GM21825 (cell line): ENCODE results near the gene KLHDC8A.

Source experiments
- ATAC-seq: cut with Tn5 transposase; IDR thresholded peaks from one replicate; pipeline ENCODE4 v1.9.1; 2021; ENCODE audit warnings: mild to moderate bottlenecking, moderate library complexity; ENCODE audit not compliant: unreplicated experiment

The KLHDC8A gene

DNA sequence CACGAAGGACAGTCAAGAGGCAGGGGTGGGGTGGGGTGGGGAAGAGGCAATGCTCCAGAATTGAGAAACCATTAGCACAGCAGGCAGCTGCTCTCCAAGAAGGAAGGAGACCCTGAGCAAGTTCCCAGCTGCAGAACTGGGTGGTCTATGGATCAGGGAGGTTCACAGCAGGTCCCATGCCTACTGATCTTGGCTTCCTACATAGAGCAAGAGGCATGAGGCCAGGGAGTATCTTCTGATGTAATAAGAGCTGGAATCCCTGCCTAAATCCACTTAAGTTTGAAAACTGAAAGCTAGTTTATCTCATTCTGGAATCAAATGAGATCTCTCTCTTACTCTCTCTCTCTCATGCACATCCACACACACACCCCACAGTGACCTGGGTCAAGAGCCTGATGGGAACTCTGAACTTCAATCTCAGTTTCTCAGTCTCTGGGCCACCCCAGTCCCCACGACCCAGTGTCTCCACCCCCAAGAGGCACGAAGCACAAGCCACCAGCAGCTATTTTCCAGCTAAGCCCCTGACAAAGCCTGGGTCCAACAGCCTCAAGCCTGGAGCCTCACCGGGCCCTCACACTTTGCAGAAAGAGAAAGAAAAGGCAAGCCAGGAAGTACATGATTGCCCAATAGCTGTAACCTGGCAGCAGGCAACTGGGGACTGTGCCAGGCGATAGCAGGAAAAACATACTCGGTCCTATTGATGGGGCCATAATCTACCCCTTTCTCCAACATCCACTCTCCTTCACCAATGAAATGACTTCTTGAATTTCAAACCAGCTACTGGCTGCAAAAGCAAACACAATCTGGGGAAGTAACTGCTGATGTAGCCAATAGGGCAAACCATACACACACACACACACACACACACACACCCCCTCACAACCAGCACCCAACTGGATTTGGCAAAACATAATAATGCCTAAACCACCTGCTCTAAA lies 37.4 kb downstream of the KLHDC8A start:
- ATAC-seq: no peak

DNA sequence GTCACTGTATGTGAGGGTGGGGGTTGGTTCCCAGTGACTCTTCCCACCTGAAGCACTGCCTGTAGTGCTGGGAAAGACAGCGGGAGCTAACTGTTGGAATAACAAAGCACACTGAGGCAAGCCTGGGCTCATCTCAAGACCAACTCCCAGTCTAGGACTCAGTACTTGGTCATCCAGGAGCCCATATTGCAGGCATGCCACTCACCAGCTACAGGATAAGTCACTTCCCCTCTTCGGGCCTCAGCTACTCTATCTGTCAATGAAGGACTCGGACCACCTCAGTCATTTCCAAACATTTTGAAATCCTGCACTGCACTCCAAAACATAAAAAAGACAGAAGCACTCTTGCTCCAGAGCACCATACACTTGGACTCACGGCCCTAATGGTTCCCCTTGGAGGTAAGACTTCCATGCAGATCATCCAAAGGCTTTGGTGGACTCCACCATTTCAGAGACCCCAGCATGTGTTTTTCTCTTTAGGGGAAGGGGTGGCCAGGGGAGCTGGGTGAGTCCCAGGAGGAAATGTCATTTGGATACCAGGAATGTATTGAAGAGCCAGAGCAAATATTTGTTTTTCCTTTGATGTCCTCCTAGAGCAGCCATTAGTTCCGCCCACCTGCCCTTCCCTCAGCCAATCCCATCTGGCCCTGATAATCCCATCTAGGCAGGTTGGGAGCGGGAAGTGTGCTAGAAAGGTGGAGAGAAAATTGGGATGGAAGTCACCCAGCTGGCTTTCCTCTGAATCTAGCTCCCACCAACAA lies 38.3 kb downstream of the KLHDC8A start:
- no peak for ATAC-seq

GRCh38 chr1:205317311-205317917 lies 39.3 kb downstream of the KLHDC8A start:
- no peak for ATAC-seq

GRCh38 chr1:205316161-205316566 lies 40.6 kb downstream of the KLHDC8A start:
- ATAC-seq: no peak

GRCh38 chr1:205315008-205315618 lies 41.6 kb downstream of the KLHDC8A start:
- ATAC-seq: no peak

DNA sequence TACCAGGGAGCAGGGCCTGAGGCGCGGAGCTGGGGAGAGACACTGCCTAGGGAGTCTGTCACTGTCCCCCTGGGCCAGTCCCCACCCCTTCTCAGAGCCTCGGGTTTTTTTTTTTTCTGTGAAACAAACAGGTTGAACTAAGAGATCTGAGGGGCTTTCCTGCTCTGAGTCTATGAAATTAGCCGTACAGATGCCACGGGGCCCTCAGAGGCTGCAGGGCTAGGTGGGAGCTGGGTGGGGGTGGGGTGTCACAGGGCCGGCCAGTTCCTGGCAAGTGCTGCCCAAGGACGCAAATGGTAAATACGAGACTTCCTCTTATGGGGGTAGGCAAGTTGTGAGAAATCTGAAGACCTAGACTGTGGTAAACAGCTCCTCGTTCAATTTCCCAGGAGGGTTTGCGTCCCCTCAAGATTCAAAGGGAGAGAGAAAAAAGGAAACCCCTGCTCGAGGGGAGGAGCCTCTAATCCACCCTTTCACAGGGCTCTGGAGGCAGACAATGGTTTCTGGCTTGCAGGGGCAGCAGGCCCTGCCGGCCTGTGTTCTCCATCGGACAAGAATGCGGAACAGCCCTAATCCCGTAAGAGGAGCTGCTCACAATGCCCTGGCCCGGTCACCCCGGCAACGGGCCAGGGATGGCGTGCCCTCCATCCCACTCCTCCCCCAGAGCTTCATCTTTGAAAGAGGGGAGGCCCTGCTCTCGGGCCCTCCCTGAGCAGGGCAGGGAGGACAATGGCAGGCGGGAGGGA lies 43.0 kb downstream of the KLHDC8A start:
- peak; percentile 55 for ATAC-seq

DNA sequence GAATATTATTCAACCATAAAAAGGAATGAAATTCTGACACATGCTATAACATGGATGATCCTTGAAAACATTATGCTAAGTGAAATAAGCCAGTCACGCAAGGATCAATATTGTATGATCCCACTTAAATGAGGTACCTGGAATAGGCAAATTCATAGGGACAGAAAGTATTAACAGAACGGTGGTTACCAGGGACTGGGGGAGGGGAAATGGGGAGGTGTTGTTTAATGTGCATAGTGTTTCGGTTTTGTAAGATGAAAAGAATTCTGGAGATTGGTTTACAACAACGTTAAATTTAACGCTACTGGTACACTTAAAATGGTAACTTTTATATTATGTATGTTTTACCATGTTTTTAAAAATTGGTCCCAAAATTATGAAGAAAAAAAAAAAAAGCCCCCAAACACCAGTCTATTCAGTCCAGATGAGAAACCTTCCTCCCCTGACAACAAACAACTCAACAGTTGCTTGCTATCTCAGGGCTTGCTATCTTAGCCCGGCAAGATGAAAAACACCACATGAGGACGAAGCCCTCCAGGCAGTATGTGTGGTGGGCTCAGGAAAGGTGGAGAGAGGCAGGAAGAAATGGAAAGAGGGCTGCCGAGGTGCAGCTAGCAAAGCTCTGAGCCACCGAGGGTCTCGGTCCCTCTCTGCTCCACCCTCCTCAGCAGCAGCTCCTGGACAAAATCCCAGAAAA lies 43.7 kb downstream of the KLHDC8A start:
- no peak for ATAC-seq

DNA sequence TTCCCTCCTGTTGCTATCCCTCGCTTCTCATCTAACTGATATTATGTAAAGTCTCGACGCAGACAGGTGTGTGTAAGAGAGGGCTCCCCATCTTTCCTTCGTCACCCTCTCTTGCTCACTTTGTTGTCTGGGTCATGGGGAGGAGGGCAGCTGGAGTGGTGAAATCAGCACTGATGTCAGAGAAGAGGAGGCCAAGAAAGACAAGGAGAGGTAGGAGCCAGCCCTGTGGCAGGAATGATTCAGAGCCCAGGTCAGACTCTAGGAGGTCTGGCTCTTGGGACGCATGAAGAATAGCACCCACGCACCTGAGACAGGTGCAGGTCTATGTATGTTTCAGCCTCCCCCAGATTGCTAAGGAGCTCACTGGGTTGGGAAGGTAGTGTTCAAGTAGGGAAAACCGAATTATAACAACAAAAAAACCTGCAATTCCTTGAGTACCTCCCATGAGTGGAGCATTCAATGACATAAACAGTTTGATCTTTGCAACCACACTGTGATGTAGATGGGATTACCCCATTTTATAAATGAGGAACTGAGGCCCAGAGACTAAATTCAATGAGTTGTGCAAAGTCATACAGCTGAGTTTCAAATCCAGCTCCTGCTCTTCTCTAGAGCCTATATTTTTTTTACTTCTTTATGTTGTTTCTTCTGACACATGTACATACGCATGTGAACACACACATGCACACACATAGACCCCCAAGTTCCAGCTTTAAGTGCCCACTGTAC lies 45.6 kb downstream of the KLHDC8A start:
- no peak for ATAC-seq

GRCh38 chr1:205309741-205310140 lies 47.0 kb downstream of the KLHDC8A start:
- no peak for ATAC-seq

DNA sequence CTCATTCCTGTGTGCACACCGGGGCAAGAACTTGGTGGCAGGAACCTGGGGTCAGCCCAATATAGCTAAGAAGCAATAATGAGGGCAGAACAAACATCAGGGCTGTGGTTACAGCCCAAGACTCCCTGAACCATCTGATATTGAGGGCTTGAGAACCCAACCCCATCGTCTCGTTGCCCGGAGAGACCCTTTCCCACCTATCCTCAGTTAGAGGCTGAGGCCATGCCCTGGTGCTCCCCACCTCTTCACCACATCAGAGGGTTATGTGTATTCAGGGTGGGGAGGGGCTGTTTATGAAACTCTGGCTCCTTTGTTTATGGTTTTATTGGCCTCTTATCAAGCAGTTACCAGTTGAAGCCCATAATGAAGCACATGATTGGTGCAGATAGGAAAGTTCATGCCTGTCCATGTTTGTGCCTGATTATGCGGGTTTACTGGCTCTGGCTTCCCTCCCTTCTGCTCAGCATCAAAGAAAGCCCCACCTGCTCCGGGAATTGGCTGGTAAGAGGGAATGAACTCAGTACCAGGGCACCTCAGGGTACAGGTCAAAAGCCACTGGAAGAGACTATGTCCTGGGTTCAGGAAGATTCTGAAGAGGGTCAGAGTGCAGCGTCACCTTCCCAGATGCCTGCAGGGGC lies 49.7 kb downstream of the KLHDC8A start:
- no peak for ATAC-seq

DNA sequence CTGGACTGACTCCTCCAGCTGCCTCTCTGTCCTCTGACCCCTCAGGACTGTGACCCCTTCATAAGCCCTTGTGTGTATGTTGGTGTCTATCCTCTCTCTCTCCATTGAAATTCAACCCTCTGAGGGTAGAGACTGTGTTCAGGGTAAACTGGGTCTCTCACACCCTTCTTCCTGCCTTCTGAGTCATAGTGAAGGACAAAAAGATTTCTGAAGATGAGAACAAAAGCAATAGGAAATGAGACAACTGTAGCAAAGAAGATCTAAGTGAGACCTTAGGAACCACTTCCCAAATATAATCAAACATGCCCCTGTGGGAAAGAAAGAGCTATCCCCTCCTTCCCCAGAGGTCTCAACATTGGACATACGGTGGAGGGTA lies 52.0 kb downstream of the KLHDC8A start:
- ATAC-seq: no peak

GRCh38 chr1:205304046-205304694 lies 52.6 kb downstream of the KLHDC8A start:
- ATAC-seq: no peak

GRCh38 chr1:205303247-205303888 lies 53.4 kb downstream of the KLHDC8A start:
- no peak for ATAC-seq

DNA sequence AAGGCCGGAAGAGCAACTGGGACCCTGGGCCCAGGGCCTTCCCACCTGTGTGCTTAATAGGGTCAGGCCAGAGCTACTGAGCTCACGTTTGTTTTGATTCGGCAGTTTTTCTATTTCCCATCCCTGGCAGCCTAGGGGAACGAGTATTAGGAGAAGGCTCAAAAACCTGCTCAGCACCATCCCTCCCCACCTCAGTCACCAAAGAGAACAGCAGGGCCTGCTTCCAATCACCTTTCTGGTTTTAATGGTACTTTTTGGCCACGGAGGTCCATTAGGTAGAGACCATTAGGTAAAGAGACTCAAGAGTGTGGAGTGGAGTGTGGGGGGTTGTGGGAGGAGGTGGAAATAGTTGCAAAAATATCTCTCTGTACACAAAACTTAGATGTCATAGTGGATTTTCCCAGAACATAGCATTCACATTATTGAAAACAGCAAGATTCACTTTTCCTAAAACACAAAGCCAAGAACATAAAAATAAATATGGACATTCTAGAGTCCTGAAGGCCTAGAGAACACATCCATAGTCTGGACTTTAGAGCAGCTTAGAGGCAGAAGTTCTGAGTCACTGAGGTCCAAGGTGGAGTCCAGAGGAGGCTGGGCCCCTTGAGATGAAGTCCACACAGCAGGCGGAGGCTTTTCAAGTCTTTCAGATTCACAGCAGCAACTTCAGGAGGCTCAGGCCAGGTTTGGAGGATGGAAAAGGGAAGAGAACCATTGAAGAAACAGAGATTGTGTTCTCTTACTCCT lies 54.7 kb downstream of the KLHDC8A start:
- ATAC-seq: no peak

DNA sequence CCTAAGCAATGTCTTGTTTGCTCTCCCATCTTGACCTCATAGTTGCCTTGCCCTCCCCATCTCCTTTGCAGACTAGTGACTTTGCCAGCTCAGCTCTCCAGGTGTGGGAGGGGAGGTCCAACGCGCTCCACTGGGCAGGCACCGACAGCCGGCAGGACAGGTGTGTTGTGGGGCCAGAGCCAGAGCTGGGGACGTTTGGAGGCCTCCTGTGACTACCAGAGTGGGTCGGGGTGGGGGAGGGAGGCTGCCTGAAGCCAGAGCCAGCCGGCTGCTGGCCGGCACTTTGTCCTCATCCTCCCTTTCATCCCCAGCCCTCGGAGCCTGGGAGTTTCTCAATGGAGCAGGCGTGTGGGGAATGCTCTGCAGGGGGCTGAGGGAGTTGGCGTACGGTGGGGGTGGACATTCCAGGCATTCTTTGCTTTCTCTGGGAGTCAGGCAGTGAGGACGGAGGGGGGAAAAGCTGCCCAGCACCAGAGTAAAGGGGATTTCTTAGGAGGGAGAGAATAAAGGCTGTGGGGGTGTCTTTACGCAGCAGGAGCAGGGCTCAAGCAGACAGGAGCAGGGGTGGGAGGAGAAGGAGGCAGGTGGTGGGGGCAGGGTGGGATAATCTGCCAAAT lies 55.4 kb downstream of the KLHDC8A start:
- no peak for ATAC-seq

GRCh38 chr1:205300149-205300548 lies 56.6 kb downstream of the KLHDC8A start:
- ATAC-seq: no peak
